Measurements from ENCODE around the gene STEAP1B. TPM values are rescaled to one million over a fixed set of nuclear protein-coding genes. Genes with fewer than 3 reads are reported as not detected.
A peak's percentile ranks its signal among the peaks of the same experiment; 100 is the strongest.
"Not testable (repeated sequence)": the region's sequence is repeated elsewhere in the genome, so short reads cannot be mapped to it uniquely, and the experiment has no call there.

STEAP1B gene
- total RNA-seq, 1 donor from 2014 or later: 2.5 TPM

DNA sequence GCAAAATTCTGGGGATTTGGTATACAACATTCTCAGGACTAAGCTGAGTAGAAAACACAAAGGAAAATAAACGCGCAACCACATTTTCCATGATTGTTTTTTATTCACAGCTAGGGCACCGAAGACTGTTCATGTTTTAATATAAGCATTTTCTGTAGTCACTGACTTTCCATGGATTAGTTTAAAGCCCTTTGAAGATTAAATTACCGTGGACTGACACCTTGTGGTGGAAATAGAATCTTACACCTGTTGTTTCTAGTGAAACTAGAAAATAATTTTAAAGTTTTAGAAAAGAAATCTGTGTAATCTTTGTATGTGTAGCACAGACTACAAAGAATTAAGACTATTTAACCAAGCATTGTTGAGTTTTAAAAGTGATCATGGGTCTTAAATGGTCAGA is 1.3 kb upstream of the STEAP1B start:
- H3K27me3 ChIP-seq; H3K9me3 ChIP-seq; ATAC-seq; DNase-seq; H3K4me1 ChIP-seq; H3K36me3 ChIP-seq; intact Hi-C loops (cut with DNase I); H3K4me3 ChIP-seq; H3K27ac ChIP-seq: not testable (repeated sequence)
- TF ChIP-seq, protein P1, sequence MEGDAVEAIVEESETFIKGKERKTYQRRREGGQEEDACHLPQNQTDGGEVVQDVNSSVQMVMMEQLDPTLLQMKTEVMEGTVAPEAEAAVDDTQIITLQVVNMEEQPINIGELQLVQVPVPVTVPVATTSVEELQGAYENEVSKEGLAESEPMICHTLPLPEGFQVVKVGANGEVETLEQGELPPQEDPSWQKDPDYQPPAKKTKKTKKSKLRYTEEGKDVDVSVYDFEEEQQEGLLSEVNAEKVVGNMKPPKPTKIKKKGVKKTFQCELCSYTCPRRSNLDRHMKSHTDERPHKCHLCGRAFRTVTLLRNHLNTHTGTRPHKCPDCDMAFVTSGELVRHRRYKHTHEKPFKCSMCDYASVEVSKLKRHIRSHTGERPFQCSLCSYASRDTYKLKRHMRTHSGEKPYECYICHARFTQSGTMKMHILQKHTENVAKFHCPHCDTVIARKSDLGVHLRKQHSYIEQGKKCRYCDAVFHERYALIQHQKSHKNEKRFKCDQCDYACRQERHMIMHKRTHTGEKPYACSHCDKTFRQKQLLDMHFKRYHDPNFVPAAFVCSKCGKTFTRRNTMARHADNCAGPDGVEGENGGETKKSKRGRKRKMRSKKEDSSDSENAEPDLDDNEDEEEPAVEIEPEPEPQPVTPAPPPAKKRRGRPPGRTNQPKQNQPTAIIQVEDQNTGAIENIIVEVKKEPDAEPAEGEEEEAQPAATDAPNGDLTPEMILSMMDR (IDR thresholded peaks at IDR 0.05): peak; percentile 39

DNA sequence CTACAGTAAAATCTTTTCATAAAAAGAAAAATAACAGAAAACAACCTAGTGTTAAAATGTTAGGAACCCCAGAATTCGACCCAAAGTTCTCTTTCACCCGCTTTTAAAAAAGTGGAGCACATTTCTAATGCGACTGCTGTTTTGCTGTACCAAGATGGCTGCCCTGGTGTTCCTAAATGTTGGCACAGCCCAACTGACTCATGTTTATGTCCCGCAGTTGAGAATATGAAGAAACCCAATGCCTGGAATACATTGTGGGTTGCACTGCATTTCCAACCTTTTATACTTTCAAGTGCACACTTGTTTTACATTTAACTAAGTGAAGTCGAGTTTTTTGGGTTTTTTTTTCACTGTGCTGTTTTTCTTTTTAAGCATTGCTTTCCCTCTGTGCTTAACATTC is 944 bp downstream of the STEAP1B start:
- no peak for ATAC-seq
- DNase-seq: no peak
- Histone ChIP-seq H3K9me3 (no peaks in the 10 kb centered on the region), H3K4me3 (no peak overlapping the region), H3K4me1 (no peaks in the 10 kb centered on the region), H3K27ac (no peak overlapping the region), H3K27me3 (no peaks in the 10 kb centered on the region), H3K36me3 (no peaks in the 10 kb centered on the region)
- TF ChIP-seq, protein P1 (IDR thresholded peaks at IDR 0.05): no peak
- intact Hi-C loops (cut with DNase I): no loop called here

DNA sequence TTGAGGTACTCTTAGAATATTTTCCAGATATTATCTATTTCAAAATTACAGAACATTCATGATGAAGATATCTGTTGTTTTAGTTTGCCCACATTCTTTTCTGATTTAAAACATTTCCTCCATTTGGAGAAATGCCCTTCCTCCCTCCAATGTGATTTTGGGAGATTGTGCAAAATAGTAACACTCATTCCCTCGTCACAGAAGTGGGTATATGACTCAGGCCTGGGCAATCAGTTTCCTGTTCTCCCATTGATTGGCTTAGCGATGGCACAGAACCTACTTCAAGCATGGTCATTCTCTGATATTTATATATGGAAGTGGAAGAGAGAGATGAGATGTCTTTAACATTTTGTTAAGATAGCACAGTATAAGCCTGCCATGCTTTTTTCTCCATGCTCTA is 3.1 kb downstream of the STEAP1B start:
- H3K36me3 ChIP-seq; DNase-seq; H3K4me1 ChIP-seq; intact Hi-C loops (cut with DNase I); H3K9me3 ChIP-seq; ATAC-seq; H3K27me3 ChIP-seq; H3K4me3 ChIP-seq; H3K27ac ChIP-seq: not testable (repeated sequence)

DNA sequence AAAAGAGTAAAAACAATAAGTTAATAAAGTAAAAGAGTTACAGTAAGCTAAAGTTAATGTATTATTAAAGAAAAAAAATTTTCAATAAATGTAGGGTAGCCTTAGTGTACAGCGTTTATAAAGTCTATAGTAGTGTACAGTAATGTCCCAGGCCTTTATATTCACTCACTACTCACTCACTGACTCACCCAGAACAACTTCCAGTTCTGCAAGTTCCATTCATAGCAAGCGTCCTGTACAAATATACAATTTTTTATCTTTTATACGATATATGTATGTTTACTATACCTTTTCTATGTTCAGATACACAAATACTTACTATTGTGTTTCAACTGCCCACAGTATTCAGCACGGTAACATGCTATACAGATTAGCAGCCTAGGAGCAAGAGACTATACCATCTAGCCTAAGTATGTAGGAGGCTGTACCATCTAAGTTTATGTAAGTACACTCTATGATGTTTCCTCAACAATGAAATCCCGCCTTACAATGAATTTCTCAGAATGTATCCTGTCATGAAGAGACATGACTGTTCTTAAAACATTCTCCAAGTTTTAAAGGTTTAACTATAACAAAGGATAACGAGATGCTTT is 3.6 kb downstream of the STEAP1B start:
- H3K4me3 ChIP-seq; H3K36me3 ChIP-seq; H3K9me3 ChIP-seq; ATAC-seq; intact Hi-C loops (cut with DNase I); H3K4me1 ChIP-seq; H3K27ac ChIP-seq; H3K27me3 ChIP-seq; DNase-seq: not testable (repeated sequence)

GRCh38 chr7:22493160-22493925 is 6.6 kb downstream of the STEAP1B start:
- H3K4me1 ChIP-seq; H3K9me3 ChIP-seq; H3K27ac ChIP-seq; intact Hi-C loops (cut with DNase I); ATAC-seq; H3K4me3 ChIP-seq; DNase-seq; H3K36me3 ChIP-seq; H3K27me3 ChIP-seq: not testable (repeated sequence)

DNA sequence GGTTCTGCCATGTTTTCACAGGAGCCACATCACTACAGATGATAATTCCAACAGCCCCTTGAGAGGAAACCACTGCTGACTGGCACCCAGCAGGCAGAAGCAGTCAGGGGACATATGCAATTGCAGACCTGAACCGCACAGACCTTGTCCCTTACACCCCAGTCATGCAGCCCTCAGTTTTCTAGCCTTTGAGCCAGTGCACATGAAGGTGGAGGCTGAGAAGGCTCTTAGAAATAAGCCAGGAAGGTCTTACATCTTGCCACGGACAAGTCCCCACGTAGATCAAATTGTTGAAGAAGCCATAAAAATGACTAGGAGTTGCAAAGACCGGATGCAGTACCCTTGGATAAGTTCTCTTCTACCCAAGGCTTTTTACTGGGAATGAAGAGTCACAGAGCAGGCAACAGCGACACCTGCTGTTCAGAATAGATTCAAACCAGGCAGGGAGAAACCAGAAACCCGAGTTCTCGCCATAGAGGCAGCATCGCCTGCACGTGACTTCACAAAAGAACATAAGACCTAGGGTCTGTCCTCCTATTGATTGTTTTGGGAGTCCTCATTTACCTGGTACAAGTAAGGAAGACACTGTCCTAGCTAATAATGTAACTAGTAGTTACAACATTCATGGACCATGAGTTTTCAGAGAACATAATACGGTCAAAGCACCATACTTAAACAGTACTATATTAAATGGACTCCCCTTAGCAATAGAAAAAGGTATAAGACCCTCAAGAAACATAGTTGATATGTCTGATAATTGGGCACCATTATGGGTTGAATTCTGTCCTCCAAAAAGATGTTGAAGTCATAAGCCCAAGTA is 11.1 kb downstream of the STEAP1B start:
- TF ChIP-seq, protein P1 (IDR thresholded peaks at IDR 0.05): peak; percentile 95
- Histone ChIP-seq H3K27me3 (no peaks in the 10 kb centered on the region), H3K27ac (no peak overlapping the region), H3K9me3 (no peaks in the 10 kb centered on the region), H3K4me3 (no peak overlapping the region), H3K4me1 (peaks cover 3% of the 10 kb centered on the region), H3K36me3 (no peaks in the 10 kb centered on the region)
- intact Hi-C loops (cut with DNase I): loop anchor here (5.0 kb wide), 1 partner anchor 382 kb away; no protein-coding TSS in a partner anchor
- DNase-seq (no peak), ATAC-seq (peak; percentile 96)
